A549 (cell line): ENCODE data around the gene MYO3A. TPM values are rescaled to one million over a fixed set of nuclear protein-coding genes. Genes with fewer than 3 reads are reported as not detected.

ENCODE experiments used
- ATAC-seq, 2 experiments: fragments of 200-7000 bp in 1 of 2; fragments of >200 bp in 1 of 2; cut with Nextera tagmentation in 1 of 2; cut with Tn5 transposase in 1 of 2; 3 replicates each; pipeline versions ENCODE4 v1.8.0 to v1.9.1; 2018 to 2020; ENCODE audit warnings: mild to moderate bottlenecking in 1 of 2, moderate library complexity in 1 of 2
- CTCF ChIA-PET: fragments of 300-600 bp; sonication (Branson Sonifier 250); formaldehyde crosslinking; extraction: SDS; loops from one replicate; lab custom pipeline; 2021; ENCODE audit warnings: antibody characterized with exemption, inconsistent platforms; lab: Yijun Ruan, JAX
- POLR2A ChIA-PET: fragments of 350-600 bp; formaldehyde crosslinking; extraction: SDS; loops from one replicate; lab custom pipeline; 2021; ENCODE audit warnings: antibody characterized with exemption, inconsistent platforms; lab: Yijun Ruan, JAX
- DNase-seq, 2 experiments: peaks; one replicate each; pipeline versions ENCODE4 v3.0.0 to v3.0.0-alpha.2; 2011 to 2016; ENCODE audit warnings: low read depth in 1 of 2, low spot score in 1 of 2
- FAIRE-seq: peaks from 2 replicates; lab custom pipeline; 2011; peaks lifted over from hg19 to GRCh38; lab: Jason Lieb, UNC
- H3K27ac ChIP-seq, 2 experiments: fragments of >200 bp; sonication (Bioruptor Twin); formaldehyde crosslinking; 3 replicates each; pipeline ENCODE4 v1.5.1; 2016 to 2017
- H3K4me1 ChIP-seq: fragments of >200 bp; sonication (Bioruptor Twin); formaldehyde crosslinking; 3 replicates; pipeline ENCODE4 v1.6.1; 2016
- H3K4me2 ChIP-seq: fragments of >200 bp; sonication (Bioruptor Twin); formaldehyde crosslinking; 3 replicates; pipeline ENCODE4 v1.6.1; 2016
- H3K4me3 ChIP-seq: fragments of >200 bp; sonication (Bioruptor Twin); formaldehyde crosslinking; 3 replicates; pipeline ENCODE4 v1.5.1; 2016
- H3K9me3 ChIP-seq: fragments of >200 bp; sonication (Bioruptor Twin); formaldehyde crosslinking; 3 replicates; pipeline ENCODE4 v1.6.1; 2016
- BHLHE40 ChIP-seq: IDR thresholded peaks from 2 replicates; pipeline ENCODE4 v1.6.1; 2012; ENCODE audit warnings: low read depth, low read length, inconsistent platforms
- CBX2 ChIP-seq: fragments of 200-600 bp; sonication (generic); IDR thresholded peaks from 2 replicates; pipeline ENCODE4 v1.6.1; 2016; ENCODE audit warnings: low read depth, mild to moderate bottlenecking, borderline replicate concordance
- CEBPB ChIP-seq, 2 experiments: fragments of >200 bp in 1 of 2; sonication (Bioruptor Twin) in 1 of 2; formaldehyde crosslinking in 1 of 2; IDR thresholded peaks; 2 replicates each; pipeline ENCODE4 v1.6.1; 2012 to 2016
- CHD4 ChIP-seq: fragments of 200-600 bp; sonication (generic); IDR thresholded peaks from 2 replicates; pipeline ENCODE4 v1.6.1; 2016; ENCODE audit warnings: antibody characterized with exemption, mild to moderate bottlenecking, borderline replicate concordance
- EHF ChIP-seq: fragments of 250-450 bp; sonication (Bioruptor Pico); IDR thresholded peaks from 2 replicates; pipeline ENCODE4 v1.5.0; 2020; ENCODE audit warnings: mild to moderate bottlenecking
- EHMT2 ChIP-seq: fragments of 200-600 bp; sonication (generic); IDR thresholded peaks from 2 replicates; pipeline ENCODE4 v1.6.1; 2016; ENCODE audit warnings: antibody characterized with exemption, low read depth, mild to moderate bottlenecking, moderate library complexity
- EP300 ChIP-seq, 2 experiments: fragments of >200 bp; sonication (Bioruptor Twin); formaldehyde crosslinking; IDR thresholded peaks; 2 replicates in 1 of 2; 3 replicates in 1 of 2; pipeline ENCODE4 v1.6.1; 2016 to 2017
- FOSL2 ChIP-seq, 2 experiments: fragments of 450-650 bp in 1 of 2; fragments of >200 bp in 1 of 2; sonication (Bioruptor Twin) in 1 of 2; formaldehyde crosslinking; IDR thresholded peaks; 2 replicates each; pipeline versions ENCODE4 v1.5.0 to v1.6.1; 2016 to 2020; ENCODE audit warnings: mild to moderate bottlenecking in 1 of 2, moderate library complexity in 1 of 2
- FOXS1 ChIP-seq: fragments of 250-450 bp; sonication (Bioruptor Pico); IDR thresholded peaks from 2 replicates; pipeline ENCODE4 v1.5.0; 2020; ENCODE audit warnings: mild to moderate bottlenecking, moderate library complexity
- GATA3 ChIP-seq: IDR thresholded peaks from 2 replicates; pipeline ENCODE4 v1.6.1; 2012; ENCODE audit warnings: borderline replicate concordance
- HDAC2 ChIP-seq: fragments of 200-600 bp; sonication (generic); IDR thresholded peaks from 2 replicates; pipeline ENCODE4 v1.6.1; 2016
- HEYL ChIP-seq: fragments of 250-450 bp; sonication (Bioruptor Pico); IDR thresholded peaks from 2 replicates; pipeline ENCODE4 v1.8.0; 2021; ENCODE audit warnings: mild to moderate bottlenecking, moderate library complexity
- HOXA7 ChIP-seq: fragments of 250-450 bp; sonication (Bioruptor Pico); IDR thresholded peaks from 2 replicates; pipeline ENCODE4 v1.5.0; 2020; ENCODE audit warnings: mild to moderate bottlenecking, moderate library complexity
- HOXB5 ChIP-seq: fragments of 250-450 bp; sonication (Bioruptor Pico); IDR thresholded peaks from 2 replicates; pipeline ENCODE4 v1.5.0; 2020; ENCODE audit warnings: mild to moderate bottlenecking, moderate library complexity
- JUN ChIP-seq, 2 experiments: fragments of >200 bp; sonication (Bioruptor Twin); formaldehyde crosslinking; IDR thresholded peaks; 2 replicates in 1 of 2; 3 replicates in 1 of 2; pipeline ENCODE4 v1.6.1; 2016 to 2017
- JUNB ChIP-seq: fragments of >200 bp; sonication (Bioruptor Twin); formaldehyde crosslinking; IDR thresholded peaks from 2 replicates; pipeline ENCODE4 v1.6.1; 2016
- KDM1A ChIP-seq: fragments of 200-600 bp; sonication (generic); IDR thresholded peaks from 2 replicates; pipeline ENCODE4 v1.6.1; 2016; ENCODE audit warnings: low read depth, mild to moderate bottlenecking
- KDM5A ChIP-seq: fragments of 200-600 bp; sonication (generic); IDR thresholded peaks from 2 replicates; pipeline ENCODE4 v1.6.1; 2016; ENCODE audit warnings: antibody characterized with exemption, mild to moderate bottlenecking
- MAFK ChIP-seq: fragments of 450-650 bp; IDR thresholded peaks from 2 replicates; pipeline ENCODE4 v1.6.1; 2014; ENCODE audit not compliant: partially characterized antibody
- MYC ChIP-seq: IDR thresholded peaks from 2 replicates; pipeline ENCODE4 v1.6.1; 2012; ENCODE audit warnings: mild to moderate bottlenecking, inconsistent platforms, low read length, improper control_type of control experiment, borderline replicate concordance
- POLR2A ChIP-seq: IDR thresholded peaks from 2 replicates; pipeline ENCODE4 v1.6.1; 2012; ENCODE audit warnings: mild to moderate bottlenecking, low read length
- POLR2AphosphoS2 ChIP-seq: conservative IDR thresholded peaks from 2 replicates; pipeline ENCODE4 v1.6.1; 2012; ENCODE audit warnings: low read length, improper control_type of control experiment, inconsistent platforms
- RARB ChIP-seq: fragments of 250-450 bp; sonication (Bioruptor Pico); IDR thresholded peaks from 2 replicates; pipeline ENCODE4 v1.8.0; 2021; ENCODE audit warnings: mild to moderate bottlenecking, moderate library complexity
- RFX5 ChIP-seq: fragments of 450-650 bp; IDR thresholded peaks from 2 replicates; pipeline ENCODE4 v1.7.1; 2014; ENCODE audit warnings: antibody characterized with exemption, mild to moderate bottlenecking, moderate library complexity
- SMC3 ChIP-seq: fragments of >200 bp; sonication (Bioruptor Twin); formaldehyde crosslinking; IDR thresholded peaks from 3 replicates; pipeline ENCODE4 v1.6.1; 2018; ENCODE audit warnings: inconsistent platforms
- TFCP2L1 ChIP-seq: fragments of 250-450 bp; sonication (Bioruptor Pico); IDR thresholded peaks from 2 replicates; pipeline ENCODE4 v1.5.0; 2021; ENCODE audit warnings: mild to moderate bottlenecking
- ZC3H11A ChIP-seq: fragments of 450-650 bp; IDR thresholded peaks from 2 replicates; pipeline ENCODE4 v1.6.1; 2014; ENCODE audit warnings: antibody characterized with exemption, mild to moderate bottlenecking
- ZFP36 ChIP-seq: fragments of 450-650 bp; IDR thresholded peaks from 2 replicates; pipeline ENCODE4 v1.6.1; 2014; ENCODE audit warnings: borderline replicate concordance; ENCODE audit not compliant: partially characterized antibody
- ZSCAN20 ChIP-seq: fragments of 250-450 bp; sonication (Bioruptor Pico); IDR thresholded peaks from 2 replicates; pipeline ENCODE4 v1.8.0; 2022; ENCODE audit warnings: mild to moderate bottlenecking, moderate library complexity
- WGBS: methylation state at CpG from one replicate; pipeline ENCODE4 v1.1.6; 2017; ENCODE audit errors: missing lambda C conversion rate; 5-methylcytosine and 5-hydroxymethylcytosine counted together
- polyA plus RNA-seq, 4 experiments: library from polyadenylated mRNA; depleted of rRNA in 3 of 4; stranded (reverse); fragments of >200 nt; fragmentation: RNase III in 1 of 4; extraction: RNeasy Plus Mini Kit Qiagen cat#74134 plus additional on column Dnase treatment in 1 of 4; gene quantifications; 2 replicates in 3 of 4; 3 replicates in 1 of 4; pipeline ENCODE4 v1.2.3, GENCODE V29; 2011 to 2017
- TF ChIP-seq, protein P1 (sequence below): IDR thresholded peaks from 2 replicates; pipeline ENCODE4 v1.6.1; 2012
- TF ChIP-seq, protein P2 (sequence below): fragments of 150-350 bp; IDR thresholded peaks from 2 replicates; pipeline ENCODE4 v1.6.1; 2014; ENCODE audit warnings: low read depth, mild to moderate bottlenecking, low read length
- TF ChIP-seq, protein P3 (sequence below): IDR thresholded peaks from 2 replicates; pipeline ENCODE4 v1.6.1; 2012
- TF ChIP-seq, protein P4 (sequence below): fragments of 200-600 bp; sonication (generic); IDR thresholded peaks from 2 replicates; pipeline ENCODE4 v1.6.1; 2016; ENCODE audit warnings: antibody characterized with exemption, mild to moderate bottlenecking, moderate library complexity

MYO3A gene
- polyA plus RNA-seq, 2 of the 4 experiments (the other 2 are of a cell fraction): not detected

DNA sequence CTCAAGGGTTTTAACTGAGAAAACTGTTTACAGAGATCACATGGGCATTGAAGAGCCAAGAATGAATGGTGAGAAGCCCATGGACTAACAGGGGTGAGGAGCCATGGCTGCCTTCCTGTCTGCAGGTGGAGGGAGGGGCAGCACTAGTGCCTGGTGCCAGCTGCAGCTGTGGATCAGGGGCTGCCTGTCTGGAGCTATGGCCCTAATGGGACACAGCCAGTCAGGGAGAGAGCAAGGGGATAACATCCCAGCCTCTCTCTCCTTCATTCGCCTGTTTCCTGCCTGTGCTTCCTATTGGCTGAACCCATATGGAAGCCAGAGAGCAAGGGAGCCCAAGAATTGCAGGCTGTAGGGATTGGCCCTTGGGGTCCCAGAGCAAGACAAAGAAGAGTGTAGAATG lies 156.7 kb downstream of the MYO3A start (continued):
- TF ChIP-seq, protein P1, sequence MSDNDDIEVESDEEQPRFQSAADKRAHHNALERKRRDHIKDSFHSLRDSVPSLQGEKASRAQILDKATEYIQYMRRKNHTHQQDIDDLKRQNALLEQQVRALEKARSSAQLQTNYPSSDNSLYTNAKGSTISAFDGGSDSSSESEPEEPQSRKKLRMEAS: no peak

DNA sequence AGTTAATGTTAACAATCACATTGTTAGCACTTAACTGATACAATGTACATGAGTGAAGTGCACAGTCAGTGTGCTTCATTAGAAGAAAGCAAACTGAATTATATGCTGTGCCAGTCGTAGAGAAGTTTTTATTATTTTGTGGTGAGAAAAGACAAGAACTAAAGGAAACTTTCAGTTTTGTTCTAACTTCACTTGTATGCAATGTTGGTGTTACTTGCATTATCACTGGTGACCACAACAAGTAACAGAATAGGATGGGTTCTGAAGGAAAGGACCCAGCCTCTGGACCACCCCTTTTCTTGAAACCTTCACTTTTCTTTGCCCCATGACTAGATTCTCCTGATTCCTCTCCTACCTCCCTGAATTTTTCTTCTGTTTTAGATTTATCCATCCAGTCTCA lies 159.2 kb downstream of the MYO3A start:
- Histone ChIP-seq H3K4me3 (no peak overlapping the region), H3K4me1 (no peaks in the 10 kb centered on the region), H3K4me2 (no peak overlapping the region), H3K9me3 (no peaks in the 10 kb centered on the region), H3K27ac (no peak overlapping the region)
- 0% methylated on average over 1 of the region's 1 CpG for WGBS
- no peak for TF ChIP-seq CBX2
- no peak for TF ChIP-seq HEYL (CRISPR knock-in tag)
- TF ChIP-seq KDM1A: no peak
- no peak for TF ChIP-seq EHMT2
- TF ChIP-seq HOXB5 (CRISPR knock-in tag): no peak
- no peak for TF ChIP-seq POLR2AphosphoS2
- no peak for TF ChIP-seq ZSCAN20 (CRISPR knock-in tag)
- TF ChIP-seq TFCP2L1 (CRISPR knock-in tag): no peak
- no peak for TF ChIP-seq HDAC2
- no peak for TF ChIP-seq BHLHE40
- TF ChIP-seq, protein P1: no peak
- no peak for TF ChIP-seq KDM5A
- TF ChIP-seq FOSL2 (IDR thresholded peaks at IDR 0.05): no peak
- no peak for TF ChIP-seq FOSL2 (CRISPR knock-in tag; IDR thresholded peaks at IDR 0.05)
- TF ChIP-seq, protein P2, sequence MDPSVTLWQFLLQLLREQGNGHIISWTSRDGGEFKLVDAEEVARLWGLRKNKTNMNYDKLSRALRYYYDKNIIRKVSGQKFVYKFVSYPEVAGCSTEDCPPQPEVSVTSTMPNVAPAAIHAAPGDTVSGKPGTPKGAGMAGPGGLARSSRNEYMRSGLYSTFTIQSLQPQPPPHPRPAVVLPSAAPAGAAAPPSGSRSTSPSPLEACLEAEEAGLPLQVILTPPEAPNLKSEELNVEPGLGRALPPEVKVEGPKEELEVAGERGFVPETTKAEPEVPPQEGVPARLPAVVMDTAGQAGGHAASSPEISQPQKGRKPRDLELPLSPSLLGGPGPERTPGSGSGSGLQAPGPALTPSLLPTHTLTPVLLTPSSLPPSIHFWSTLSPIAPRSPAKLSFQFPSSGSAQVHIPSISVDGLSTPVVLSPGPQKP: no peak
- no peak for TF ChIP-seq HOXA7 (CRISPR knock-in tag)
- no peak for TF ChIP-seq ZC3H11A
- TF ChIP-seq, protein P3, sequence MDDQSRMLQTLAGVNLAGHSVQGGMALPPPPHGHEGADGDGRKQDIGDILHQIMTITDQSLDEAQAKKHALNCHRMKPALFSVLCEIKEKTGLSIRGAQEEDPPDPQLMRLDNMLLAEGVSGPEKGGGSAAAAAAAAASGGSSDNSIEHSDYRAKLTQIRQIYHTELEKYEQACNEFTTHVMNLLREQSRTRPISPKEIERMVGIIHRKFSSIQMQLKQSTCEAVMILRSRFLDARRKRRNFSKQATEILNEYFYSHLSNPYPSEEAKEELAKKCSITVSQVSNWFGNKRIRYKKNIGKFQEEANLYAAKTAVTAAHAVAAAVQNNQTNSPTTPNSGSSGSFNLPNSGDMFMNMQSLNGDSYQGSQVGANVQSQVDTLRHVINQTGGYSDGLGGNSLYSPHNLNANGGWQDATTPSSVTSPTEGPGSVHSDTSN: no peak
- no peak for TF ChIP-seq CHD4
- FAIRE-seq: no peak
- no peak for ATAC-seq
- ChIA-PET CTCF (no interaction called here), POLR2A (no interaction called here)
- DNase-seq: no peak

DNA sequence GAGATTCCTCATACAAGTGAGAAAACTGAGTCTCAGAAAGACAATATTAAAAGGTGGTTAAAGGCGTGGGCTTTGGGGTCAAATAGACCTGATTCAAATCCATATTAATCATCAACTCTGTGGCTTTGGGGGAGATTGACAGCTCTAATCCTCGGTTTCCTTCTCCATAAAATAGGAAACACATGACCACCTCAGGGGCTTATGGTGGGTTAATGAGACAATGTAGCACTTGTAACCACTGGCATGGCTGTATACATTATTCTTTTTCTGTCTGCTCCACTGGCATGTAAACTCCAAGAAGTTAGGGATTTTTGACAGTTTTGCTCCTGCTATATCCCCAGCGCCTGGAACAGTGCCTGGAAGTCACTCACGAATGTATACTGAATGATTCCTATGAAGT lies 161.8 kb downstream of the MYO3A start:
- WGBS: under 1% methylated on average over 4 of the region's 4 CpGs
- ChIA-PET POLR2A (no interaction called here), CTCF (no interaction called here)
- TF ChIP-seq RFX5 (no peak), ZFP36 (no peak), RARB (CRISPR knock-in tag) (no peak), JUNB (no peak), JUN (IDR thresholded peaks at IDR 0.05) (no peak), ZC3H11A (no peak), GATA3 (no peak), MAFK (no peak), MYC (no peak), TFCP2L1 (CRISPR knock-in tag) (no peak), EP300 (IDR thresholded peaks at IDR 0.05) (no peak), SMC3 (no peak), CEBPB (IDR thresholded peaks at IDR 0.05) (no peak), CHD4 (no peak), FOXS1 (CRISPR knock-in tag) (no peak), EHF (CRISPR knock-in tag) (no peak), HEYL (CRISPR knock-in tag) (no peak), POLR2A (no peak)
- TF ChIP-seq, protein P4, sequence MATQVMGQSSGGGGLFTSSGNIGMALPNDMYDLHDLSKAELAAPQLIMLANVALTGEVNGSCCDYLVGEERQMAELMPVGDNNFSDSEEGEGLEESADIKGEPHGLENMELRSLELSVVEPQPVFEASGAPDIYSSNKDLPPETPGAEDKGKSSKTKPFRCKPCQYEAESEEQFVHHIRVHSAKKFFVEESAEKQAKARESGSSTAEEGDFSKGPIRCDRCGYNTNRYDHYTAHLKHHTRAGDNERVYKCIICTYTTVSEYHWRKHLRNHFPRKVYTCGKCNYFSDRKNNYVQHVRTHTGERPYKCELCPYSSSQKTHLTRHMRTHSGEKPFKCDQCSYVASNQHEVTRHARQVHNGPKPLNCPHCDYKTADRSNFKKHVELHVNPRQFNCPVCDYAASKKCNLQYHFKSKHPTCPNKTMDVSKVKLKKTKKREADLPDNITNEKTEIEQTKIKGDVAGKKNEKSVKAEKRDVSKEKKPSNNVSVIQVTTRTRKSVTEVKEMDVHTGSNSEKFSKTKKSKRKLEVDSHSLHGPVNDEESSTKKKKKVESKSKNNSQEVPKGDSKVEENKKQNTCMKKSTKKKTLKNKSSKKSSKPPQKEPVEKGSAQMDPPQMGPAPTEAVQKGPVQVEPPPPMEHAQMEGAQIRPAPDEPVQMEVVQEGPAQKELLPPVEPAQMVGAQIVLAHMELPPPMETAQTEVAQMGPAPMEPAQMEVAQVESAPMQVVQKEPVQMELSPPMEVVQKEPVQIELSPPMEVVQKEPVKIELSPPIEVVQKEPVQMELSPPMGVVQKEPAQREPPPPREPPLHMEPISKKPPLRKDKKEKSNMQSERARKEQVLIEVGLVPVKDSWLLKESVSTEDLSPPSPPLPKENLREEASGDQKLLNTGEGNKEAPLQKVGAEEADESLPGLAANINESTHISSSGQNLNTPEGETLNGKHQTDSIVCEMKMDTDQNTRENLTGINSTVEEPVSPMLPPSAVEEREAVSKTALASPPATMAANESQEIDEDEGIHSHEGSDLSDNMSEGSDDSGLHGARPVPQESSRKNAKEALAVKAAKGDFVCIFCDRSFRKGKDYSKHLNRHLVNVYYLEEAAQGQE: no peak
- TF ChIP-seq, protein P3: no peak
- DNase-seq (no peak), ATAC-seq (no peak), FAIRE-seq (no peak)
- Histone ChIP-seq H3K4me2 (no peak overlapping the region), H3K9me3 (no peaks in the 10 kb centered on the region), H3K4me1 (no peaks in the 10 kb centered on the region), H3K27ac (no peak overlapping the region), H3K4me3 (no peak overlapping the region)
